Ishikawa (cell line): ENCODE data around the gene GSE1.

Source experiments
- CEBPB ChIP-seq: IDR thresholded peaks from 2 replicates; pipeline ENCODE4 v1.6.1; 2012
- CREB1 ChIP-seq: IDR thresholded peaks from 2 replicates; pipeline ENCODE4 v1.6.1; 2012; ENCODE audit warnings: low read depth
- EGR1 ChIP-seq: IDR thresholded peaks from 2 replicates; pipeline ENCODE4 v1.6.1; 2012
- EP300 ChIP-seq: IDR thresholded peaks from 2 replicates; pipeline ENCODE4 v1.6.1; 2012; ENCODE audit warnings: borderline replicate concordance
- FOXM1 ChIP-seq: IDR thresholded peaks from 2 replicates; pipeline ENCODE4 v1.6.1; 2012; ENCODE audit warnings: low read depth, borderline replicate concordance
- MAX ChIP-seq: IDR thresholded peaks from 2 replicates; pipeline ENCODE4 v1.6.1; 2012
- NFIC ChIP-seq: IDR thresholded peaks from 2 replicates; pipeline ENCODE4 v1.6.1; 2012
- RAD21 ChIP-seq: IDR thresholded peaks from 2 replicates; pipeline ENCODE4 v1.6.1; 2012; ENCODE audit warnings: low read depth
- REST ChIP-seq: IDR thresholded peaks from 2 replicates; pipeline ENCODE4 v1.6.1; 2012; ENCODE audit warnings: low read depth, mild to moderate bottlenecking
- TAF1 ChIP-seq: IDR thresholded peaks from 2 replicates; pipeline ENCODE4 v1.6.1; 2012; ENCODE audit warnings: low read depth, mild to moderate bottlenecking
- TCF12 ChIP-seq: IDR thresholded peaks from 2 replicates; pipeline ENCODE4 v1.6.1; 2012; ENCODE audit warnings: low read depth
- TEAD4 ChIP-seq: IDR thresholded peaks from 2 replicates; pipeline ENCODE4 v1.6.1; 2012
- USF1 ChIP-seq: IDR thresholded peaks from 2 replicates; pipeline ENCODE4 v1.6.1; 2012
- YY1 ChIP-seq: IDR thresholded peaks from 2 replicates; pipeline ENCODE4 v1.6.1; 2012; ENCODE audit warnings: low read depth
- ZBTB7A ChIP-seq: IDR thresholded peaks from 2 replicates; pipeline ENCODE4 v1.6.1; 2012; ENCODE audit warnings: low read depth

Gene GSE1

GRCh38 chr16:85660843-85661739, 48.0 kb downstream of the GSE1 start:
- TF ChIP-seq TCF12 (no peak), ZBTB7A (no peak), TEAD4 (no peak), USF1 (no peak), RAD21 (no peak), NFIC (no peak), TAF1 (no peak), REST (no peak), FOXM1 (no peak), YY1 (no peak), EP300 (no peak), CEBPB (no peak), MAX (no peak), CREB1 (no peak), EGR1 (no peak)

DNA sequence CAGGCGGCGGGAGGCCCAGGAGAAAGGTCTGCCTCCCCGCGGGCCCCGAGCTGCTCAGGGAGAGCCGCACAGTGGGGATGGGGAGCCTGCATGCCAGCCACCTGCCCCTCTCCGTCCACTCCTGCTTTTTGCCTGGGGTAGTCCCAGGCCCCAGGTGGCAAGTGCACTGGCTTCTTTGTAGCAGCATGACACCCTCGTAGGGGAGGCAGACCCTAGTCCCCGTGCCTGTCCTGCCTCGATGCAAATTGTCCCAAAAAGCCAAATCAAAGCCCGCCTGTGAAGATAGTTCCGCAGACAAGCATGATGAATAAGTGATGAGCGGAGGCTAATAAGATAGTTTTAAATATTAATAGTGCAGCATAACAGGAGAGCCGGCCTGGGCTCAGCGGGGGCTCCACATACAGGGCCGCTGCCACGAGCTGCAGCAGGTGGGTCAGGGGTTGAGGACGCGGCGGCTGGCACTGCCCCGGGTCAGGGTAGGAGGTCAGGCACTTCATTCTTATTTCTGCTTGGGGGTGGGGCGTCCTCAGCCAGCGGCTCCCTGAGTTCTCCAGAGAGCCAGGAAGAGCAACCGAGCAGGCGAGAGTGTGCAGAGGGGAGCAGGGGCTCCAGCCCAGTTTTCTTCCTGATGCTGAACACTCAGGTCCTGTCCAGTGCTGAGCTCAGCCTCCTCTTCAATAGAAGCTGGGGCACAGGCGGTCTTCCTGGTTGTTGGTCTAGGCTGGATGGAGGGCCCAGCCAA, 48.8 kb downstream of the GSE1 start:
- TF ChIP-seq FOXM1 = no peak

DNA sequence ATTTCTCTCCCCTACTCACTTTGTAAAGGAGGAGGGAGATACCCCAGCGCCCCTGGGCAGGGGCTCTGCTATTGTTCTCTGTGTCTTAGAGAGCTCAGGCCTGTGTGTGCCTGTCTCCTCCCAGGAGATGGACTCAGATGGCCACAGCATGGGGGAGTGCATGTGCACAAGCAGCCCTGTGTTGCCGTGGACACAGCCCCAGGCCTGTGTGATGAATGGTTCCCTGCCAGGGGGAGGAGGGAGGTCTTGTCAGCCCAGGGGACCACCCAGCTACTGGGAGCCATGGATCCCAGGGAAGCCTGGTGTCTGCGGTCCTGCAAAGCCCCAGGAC, 49.3 kb downstream of the GSE1 start:
- no peak for TF ChIP-seq USF1
- no peak for TF ChIP-seq TCF12
- TF ChIP-seq FOXM1 = no peak

DNA sequence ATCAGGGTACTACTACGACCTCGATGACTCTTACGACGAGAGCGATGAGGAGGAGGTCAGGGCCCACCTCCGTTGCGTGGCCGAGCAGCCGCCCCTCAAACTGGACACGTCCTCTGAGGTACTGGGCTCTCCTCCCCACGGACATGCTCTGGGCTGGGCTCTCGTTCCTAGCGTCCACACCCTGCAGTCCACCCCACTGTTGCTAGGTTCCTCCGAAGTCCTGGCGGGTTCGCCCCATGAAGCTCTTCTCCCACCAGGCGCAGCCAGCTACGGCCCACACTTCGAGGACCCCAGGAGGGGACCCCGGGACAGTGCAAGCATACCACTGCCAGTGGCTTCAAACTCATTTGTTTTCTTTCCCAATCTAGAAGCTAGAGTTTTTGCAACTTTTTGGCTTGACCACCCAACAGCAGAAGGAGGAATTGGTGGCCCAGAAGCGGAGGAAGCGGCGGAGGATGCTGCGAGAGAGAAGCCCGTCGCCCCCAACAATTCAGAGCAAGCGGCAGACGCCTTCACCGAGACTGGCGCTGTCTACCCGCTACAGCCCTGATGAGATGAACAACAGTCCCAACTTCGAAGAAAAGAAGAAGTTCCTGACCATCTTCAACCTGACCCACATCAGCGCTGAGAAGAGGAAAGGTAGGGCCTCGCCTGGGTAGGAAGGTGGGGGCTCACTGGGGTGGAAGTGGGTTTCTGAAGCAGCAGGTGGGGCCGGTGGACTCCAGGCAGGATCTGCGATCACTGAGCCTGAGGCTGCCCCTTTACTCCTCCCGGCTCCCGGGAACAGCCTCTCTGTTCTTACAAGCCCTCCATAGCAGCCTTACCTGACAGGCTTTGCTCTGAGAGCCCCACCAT, 50.1 kb downstream of the GSE1 start:
- no peak for TF ChIP-seq TAF1

- no peak for TF ChIP-seq EP300
- TF ChIP-seq NFIC = no peak
- no peak for TF ChIP-seq MAX
- no peak for TF ChIP-seq TCF12
- TF ChIP-seq FOXM1 = no peak
- no peak for TF ChIP-seq CEBPB
- no peak for TF ChIP-seq RAD21
- no peak for TF ChIP-seq REST
- no peak for TF ChIP-seq YY1
- TF ChIP-seq EGR1 = no peak
- no peak for TF ChIP-seq CREB1
- TF ChIP-seq TEAD4 = no peak
- TF ChIP-seq ZBTB7A = no peak
- no peak for TF ChIP-seq USF1
- no peak for TF ChIP-seq TAF1
Observed at GRCh38 chr16:85663891-85664321, 50.8 kb downstream of the GSE1 start.
